Measurements from ENCODE around the gene HDAC8.

DNA sequence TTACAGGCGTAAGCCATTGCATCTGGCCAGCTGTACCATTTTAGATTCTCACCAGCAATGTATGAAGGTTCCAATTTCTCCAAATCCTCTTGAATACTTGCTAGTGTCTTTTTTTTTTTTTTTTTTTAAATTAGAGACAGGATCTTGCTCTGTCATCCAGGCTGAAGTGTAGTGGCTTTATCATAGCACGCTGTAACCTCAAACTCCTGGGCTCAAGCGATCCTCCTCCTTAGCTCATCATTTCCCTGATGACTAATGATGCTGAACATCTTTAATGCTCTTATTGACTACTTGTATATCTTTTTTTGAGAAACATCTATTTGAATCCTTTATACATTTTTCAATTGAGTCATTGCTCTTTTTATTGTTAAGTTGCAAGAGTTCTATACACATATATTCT is 40.3 kb downstream of the HDAC8 start:
- TF ChIP-seq, protein P1, sequence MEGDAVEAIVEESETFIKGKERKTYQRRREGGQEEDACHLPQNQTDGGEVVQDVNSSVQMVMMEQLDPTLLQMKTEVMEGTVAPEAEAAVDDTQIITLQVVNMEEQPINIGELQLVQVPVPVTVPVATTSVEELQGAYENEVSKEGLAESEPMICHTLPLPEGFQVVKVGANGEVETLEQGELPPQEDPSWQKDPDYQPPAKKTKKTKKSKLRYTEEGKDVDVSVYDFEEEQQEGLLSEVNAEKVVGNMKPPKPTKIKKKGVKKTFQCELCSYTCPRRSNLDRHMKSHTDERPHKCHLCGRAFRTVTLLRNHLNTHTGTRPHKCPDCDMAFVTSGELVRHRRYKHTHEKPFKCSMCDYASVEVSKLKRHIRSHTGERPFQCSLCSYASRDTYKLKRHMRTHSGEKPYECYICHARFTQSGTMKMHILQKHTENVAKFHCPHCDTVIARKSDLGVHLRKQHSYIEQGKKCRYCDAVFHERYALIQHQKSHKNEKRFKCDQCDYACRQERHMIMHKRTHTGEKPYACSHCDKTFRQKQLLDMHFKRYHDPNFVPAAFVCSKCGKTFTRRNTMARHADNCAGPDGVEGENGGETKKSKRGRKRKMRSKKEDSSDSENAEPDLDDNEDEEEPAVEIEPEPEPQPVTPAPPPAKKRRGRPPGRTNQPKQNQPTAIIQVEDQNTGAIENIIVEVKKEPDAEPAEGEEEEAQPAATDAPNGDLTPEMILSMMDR (conservative IDR thresholded peaks at IDR 0.05), result no peak
- no peak for TF ChIP-seq ZFX (IDR thresholded peaks at IDR 0.05)

Measured in C4-2B (cell line).